ENCODE data around the gene TMEM163. TPM values are rescaled to one million over a fixed set of nuclear protein-coding genes. Genes with fewer than 3 reads are reported as not detected.

Gene TMEM163
- total RNA-seq, 1 donor from 2014 or later, result not detected

DNA sequence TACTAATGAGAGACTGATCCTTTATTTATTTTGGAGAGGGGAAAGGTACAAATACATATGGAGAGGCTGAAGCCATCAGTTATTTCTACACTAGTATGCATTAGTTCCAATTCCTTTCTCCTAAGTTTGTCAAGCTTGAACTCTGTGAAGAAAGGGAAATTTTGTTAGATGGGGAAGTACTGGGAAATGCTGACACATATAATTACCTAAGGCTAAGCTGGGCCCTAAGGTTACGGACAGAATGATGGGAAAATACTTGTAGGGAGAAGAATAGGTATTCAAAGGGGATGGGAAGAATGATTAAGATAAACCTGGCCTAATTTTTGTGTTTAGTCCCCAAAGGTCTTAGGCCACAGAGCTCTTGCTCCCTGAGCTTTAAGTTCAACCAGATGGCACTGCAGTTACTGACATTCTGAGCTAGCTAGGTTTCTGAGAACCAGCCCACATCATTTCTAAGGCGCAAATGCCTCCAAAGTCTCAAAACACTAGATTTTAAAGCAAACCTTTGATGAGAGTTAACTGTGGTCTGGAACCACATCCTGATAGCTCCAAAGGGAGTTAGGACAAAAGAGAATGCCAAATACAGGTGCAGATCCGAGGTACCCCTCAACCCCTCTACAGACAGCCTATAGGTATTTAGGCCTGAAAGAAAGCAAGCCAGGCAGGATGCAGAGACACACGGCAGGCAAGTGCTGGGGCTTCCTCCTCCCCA lies 2.7 kb downstream of the TMEM163 start:
- H3K36me3 Mint-ChIP-seq (ENCODE audit: unreplicated experiment), result no peaks in the 10 kb centered on the region
- H3K4me3 Mint-ChIP-seq (ENCODE audit: unreplicated experiment), result no peak overlapping the region
- peaks cover 85% of the 10 kb centered on the region for H3K27me3 Mint-ChIP-seq (ENCODE audit: unreplicated experiment)
- no peak for DNase-seq (ENCODE audit: extremely low spot score, unreplicated experiment)
- TF ChIP-seq, protein P1, sequence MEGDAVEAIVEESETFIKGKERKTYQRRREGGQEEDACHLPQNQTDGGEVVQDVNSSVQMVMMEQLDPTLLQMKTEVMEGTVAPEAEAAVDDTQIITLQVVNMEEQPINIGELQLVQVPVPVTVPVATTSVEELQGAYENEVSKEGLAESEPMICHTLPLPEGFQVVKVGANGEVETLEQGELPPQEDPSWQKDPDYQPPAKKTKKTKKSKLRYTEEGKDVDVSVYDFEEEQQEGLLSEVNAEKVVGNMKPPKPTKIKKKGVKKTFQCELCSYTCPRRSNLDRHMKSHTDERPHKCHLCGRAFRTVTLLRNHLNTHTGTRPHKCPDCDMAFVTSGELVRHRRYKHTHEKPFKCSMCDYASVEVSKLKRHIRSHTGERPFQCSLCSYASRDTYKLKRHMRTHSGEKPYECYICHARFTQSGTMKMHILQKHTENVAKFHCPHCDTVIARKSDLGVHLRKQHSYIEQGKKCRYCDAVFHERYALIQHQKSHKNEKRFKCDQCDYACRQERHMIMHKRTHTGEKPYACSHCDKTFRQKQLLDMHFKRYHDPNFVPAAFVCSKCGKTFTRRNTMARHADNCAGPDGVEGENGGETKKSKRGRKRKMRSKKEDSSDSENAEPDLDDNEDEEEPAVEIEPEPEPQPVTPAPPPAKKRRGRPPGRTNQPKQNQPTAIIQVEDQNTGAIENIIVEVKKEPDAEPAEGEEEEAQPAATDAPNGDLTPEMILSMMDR (IDR thresholded peaks at IDR 0.05), result no peak
- no peaks in the 10 kb centered on the region for H3K9me3 Mint-ChIP-seq (ENCODE audit: unreplicated experiment)
- no peak overlapping the region for H3K27ac Mint-ChIP-seq (ENCODE audit: unreplicated experiment)
- peaks cover 13% of the 10 kb centered on the region for H3K4me1 Mint-ChIP-seq (ENCODE audit: unreplicated experiment)

DNA sequence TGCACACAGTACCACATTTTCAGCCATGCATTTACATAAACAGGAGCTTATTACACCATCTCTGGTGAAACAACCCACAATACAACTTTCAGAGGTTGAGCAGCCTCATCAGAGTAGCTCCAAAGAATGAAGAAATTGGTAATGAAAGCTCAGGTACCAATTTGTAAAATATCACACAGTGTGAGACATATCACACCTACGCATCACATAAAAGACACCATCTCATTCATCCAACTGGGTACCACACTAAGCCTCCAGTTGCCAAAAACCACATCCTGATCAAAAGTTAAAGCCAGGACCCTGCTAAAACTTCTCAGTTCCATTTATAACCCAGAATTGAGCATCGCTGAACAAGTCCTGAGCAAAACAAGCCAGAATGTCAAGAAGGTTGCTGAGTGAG lies 4.6 kb downstream of the TMEM163 start:
- Mint-ChIP-seq H3K27me3 (ENCODE audit: unreplicated experiment) (peaks cover 74% of the 10 kb centered on the region), H3K9me3 (ENCODE audit: unreplicated experiment) (no peaks in the 10 kb centered on the region), H3K4me1 (ENCODE audit: unreplicated experiment) (peaks cover 8% of the 10 kb centered on the region), H3K4me3 (ENCODE audit: unreplicated experiment) (no peak overlapping the region), H3K27ac (ENCODE audit: unreplicated experiment) (no peak overlapping the region), H3K36me3 (ENCODE audit: unreplicated experiment) (no peaks in the 10 kb centered on the region)
- DNase-seq (ENCODE audit: extremely low spot score, unreplicated experiment), result no peak
- TF ChIP-seq, protein P1 (IDR thresholded peaks at IDR 0.05), result no peak

DNA sequence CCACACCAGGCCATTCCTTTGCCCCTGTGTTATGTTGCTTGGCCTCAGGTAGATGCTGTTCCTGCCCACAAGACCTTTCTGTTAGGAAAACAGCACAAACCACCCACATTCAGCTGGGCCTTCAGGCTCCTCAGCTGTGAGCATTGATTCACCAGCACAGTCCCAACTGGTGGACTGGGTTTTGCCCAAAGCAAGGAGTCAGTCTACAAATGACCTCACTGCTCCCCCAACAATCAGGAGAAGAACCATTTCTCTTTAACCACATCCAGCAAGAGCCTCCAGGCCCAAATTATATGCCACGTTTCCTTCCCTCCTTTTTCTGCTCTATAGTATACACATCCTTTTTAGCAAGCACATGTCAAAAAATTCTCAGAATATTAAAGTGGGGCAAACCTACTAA lies 5.2 kb downstream of the TMEM163 start:
- peaks cover 80% of the 10 kb centered on the region for H3K27me3 Mint-ChIP-seq (ENCODE audit: unreplicated experiment)
- TF ChIP-seq, protein P1 (IDR thresholded peaks at IDR 0.05), result no peak

DNA sequence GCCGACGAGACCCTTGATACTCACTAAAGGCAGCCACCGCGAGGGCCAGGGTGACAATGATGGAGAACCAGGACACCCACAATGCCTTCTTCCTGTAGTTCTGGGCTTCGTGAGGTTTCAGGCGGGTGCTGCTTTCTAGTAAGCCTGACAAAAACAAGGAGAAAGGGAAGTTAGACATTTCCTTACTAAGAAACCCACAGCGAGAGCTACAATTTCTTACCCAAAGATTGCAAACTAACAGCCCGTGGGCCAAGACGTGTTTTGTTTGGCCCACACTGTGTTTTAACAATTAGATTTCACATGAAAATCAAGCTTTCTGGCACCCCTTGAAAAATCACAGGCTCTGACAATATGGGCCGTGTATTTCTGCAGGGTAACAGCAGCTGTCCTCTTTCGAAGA lies 5.6 kb downstream of the TMEM163 start:
- Mint-ChIP-seq H3K27me3 (ENCODE audit: unreplicated experiment) (peaks cover 79% of the 10 kb centered on the region), H3K9me3 (ENCODE audit: unreplicated experiment) (no peaks in the 10 kb centered on the region), H3K4me3 (ENCODE audit: unreplicated experiment) (no peak overlapping the region), H3K27ac (ENCODE audit: unreplicated experiment) (no peak overlapping the region), H3K36me3 (ENCODE audit: unreplicated experiment) (no peaks in the 10 kb centered on the region), H3K4me1 (ENCODE audit: unreplicated experiment) (peaks cover 7% of the 10 kb centered on the region)
- TF ChIP-seq, protein P1 (IDR thresholded peaks at IDR 0.05), result no peak
- no peak for DNase-seq (ENCODE audit: extremely low spot score, unreplicated experiment)

More for the DNA sequence above, 5.2 kb downstream of the TMEM163 start:
- Mint-ChIP-seq H3K4me1 (ENCODE audit: unreplicated experiment) (peaks cover 8% of the 10 kb centered on the region), H3K27ac (ENCODE audit: unreplicated experiment) (no peak overlapping the region), H3K36me3 (ENCODE audit: unreplicated experiment) (no peaks in the 10 kb centered on the region), H3K4me3 (ENCODE audit: unreplicated experiment) (no peak overlapping the region), H3K9me3 (ENCODE audit: unreplicated experiment) (no peaks in the 10 kb centered on the region)
- no peak for DNase-seq (ENCODE audit: extremely low spot score, unreplicated experiment)

DNA sequence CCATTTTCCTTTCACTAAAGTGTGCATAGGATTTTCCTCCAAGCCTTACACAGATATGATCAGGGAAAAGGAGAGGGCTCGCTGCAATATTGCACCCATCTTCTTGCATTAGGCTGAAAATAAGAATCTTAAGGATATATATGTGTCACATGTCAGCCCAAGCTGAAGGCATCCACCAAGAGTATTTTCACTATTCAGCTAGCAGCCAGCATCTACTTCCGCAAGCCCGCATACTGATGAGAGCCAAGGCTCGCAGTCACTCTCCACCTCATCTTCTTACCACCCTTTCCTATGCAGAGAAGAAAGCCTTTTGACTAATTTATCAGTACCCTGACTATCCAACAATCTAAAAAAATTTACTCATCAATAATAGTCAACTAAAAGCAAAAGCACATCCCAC lies 6.1 kb downstream of the TMEM163 start:
- no peaks in the 10 kb centered on the region for H3K9me3 Mint-ChIP-seq (ENCODE audit: unreplicated experiment)
- H3K27me3 Mint-ChIP-seq (ENCODE audit: unreplicated experiment), result peaks cover 78% of the 10 kb centered on the region
- no peak for DNase-seq (ENCODE audit: extremely low spot score, unreplicated experiment)
- H3K27ac Mint-ChIP-seq (ENCODE audit: unreplicated experiment), result no peak overlapping the region
- H3K4me1 Mint-ChIP-seq (ENCODE audit: unreplicated experiment), result peaks cover 5% of the 10 kb centered on the region
- H3K4me3 Mint-ChIP-seq (ENCODE audit: unreplicated experiment), result no peak overlapping the region
- TF ChIP-seq, protein P1 (IDR thresholded peaks at IDR 0.05), result no peak
- H3K36me3 Mint-ChIP-seq (ENCODE audit: unreplicated experiment), result no peaks in the 10 kb centered on the region
